HG03521 (cell line): Measurements from ENCODE around the gene PTPRO.

Experiments used
- ATAC-seq: cut with Tn5 transposase; IDR thresholded peaks from one replicate; pipeline ENCODE4 v1.9.1; 2021; ENCODE audit warnings: mild to moderate bottlenecking, moderate library complexity; ENCODE audit not compliant: unreplicated experiment

PTPRO gene

DNA sequence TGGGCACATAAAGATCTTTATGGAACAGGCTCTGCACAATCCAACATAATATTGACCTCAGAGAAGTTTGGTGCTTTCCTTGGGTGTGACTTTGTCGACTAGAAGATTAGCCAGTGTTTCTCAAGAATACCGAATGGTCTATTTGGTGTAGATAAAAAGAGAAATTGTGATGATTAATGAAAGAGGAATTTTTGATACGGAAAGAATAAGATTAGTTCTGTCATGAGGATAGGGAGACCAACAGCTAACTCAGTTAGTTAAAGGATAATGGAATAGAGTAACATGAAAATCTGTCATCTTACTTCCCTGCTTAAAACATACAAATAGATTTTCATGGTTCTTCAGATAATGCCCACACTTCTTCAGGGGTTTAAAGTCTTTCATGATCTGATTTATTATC lies 24.2 kb downstream of the PTPRO start:
- no peak for ATAC-seq

DNA sequence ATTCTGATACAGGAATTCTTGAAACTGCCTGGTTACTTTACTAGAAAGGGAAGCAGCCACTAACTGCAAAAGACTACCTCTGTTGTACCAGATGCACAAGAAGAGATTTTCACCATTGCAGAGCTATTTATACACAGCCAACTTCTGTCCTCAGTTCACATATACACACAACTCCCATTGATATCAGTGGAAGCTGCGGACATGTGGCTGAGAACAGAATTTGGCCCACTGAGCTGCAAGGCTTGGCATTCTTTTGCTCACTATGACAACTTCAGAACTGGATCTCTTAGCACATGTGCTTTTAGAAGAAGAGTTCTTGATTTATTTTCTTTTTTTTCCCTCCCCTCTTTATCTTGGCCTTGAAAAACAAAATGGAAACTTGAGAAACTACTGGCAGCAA lies 28.3 kb downstream of the PTPRO start:
- ATAC-seq = no peak

DNA sequence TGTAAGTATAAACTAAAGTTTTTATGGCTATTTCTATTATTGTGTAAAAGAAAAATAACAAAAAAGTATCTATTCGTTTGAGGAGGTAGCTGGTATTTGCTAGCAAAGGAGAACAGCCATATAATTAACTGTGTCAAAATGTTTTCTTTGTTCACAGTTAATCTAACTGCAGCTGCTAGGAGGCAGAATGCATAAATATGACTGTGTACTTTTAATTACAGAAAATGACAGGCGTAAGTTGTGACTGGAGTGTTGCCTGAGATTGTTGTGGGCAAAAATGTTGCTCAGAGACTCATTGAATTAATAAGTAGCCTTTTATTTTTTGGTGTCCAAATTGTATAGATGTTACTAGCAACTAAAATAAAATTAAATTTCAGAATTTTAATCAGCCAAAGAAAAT lies 33.5 kb downstream of the PTPRO start:
- no peak for ATAC-seq

DNA sequence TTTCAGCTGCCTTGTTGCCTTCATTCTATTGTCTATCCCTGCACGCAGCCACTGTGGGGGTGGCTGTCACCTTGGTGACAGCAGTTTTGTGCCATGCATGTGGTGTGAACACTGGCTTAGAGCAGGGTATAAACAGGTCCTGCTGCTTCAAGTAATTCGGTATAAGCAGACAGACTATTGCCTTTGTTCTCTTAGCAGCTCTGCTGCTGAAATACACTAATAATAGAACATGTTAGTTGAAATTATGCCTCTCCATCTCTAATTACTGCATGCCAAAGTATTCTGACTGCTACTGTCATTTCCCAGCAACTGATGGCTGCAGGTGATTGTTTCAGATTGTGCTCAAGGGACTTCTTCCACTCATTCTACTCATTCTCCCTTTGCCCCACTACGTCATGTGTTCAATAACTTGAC lies 34.6 kb downstream of the PTPRO start:
- no peak for ATAC-seq

DNA sequence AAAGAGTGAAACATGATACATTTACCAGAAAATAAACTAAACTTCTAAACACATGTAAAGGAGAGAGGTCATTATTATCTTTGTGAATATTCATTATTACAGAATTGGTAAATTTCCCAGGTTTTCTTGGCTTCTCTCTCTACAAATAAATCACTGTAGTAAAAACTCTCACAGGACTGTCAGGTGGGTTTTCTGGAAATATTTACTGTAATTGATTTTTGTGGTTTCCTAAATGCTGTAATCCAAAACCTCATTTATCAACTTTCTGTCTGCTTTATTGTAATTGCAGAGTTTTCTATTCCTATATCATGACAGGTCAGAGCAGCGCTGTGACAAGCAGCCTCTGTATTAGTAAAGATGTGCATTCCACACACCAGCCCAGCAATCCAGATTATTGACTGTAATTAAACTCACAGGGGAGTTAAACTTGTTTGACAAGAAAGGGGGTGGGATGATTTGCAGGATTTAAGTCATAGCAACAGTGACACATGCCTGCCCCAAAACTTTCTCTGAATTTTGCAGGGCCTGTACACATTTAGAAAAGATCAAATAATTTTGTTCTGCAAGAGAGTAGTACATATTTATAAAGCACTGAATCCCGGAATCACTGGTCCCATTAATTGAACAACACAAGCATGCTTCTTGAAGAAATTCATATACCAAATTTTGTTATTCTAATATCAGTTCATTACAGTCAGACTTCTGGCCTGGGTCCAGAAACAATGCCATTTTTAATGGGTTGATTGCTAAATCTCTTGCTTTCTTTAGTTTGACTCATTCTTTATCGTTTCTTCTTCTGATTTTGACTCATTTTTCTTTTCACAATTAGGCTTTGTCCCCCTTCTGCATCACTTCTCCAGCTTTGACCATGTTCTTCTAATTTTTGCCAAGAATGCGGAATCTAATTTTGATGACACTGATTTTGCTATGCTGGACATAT lies 42.2 kb downstream of the PTPRO start:
- no peak for ATAC-seq

DNA sequence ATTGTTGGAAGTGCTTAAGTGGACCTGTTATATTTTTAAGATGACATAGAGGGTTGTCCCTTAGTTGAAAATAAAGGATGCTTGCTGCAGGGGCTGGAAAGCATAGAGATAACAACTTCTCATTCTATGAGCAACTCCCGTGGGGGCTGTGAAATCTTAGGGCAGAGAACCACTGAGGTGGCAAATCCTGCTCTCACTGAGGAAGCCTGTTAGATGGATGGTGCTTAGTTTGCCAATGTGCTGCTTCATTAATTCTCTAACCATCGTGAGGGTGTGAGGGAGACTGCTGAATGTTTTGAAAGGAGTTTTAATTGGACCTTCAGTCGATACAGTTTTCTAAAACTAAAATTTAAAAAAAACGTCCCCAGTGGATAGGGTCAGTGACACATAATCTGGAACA lies 46.5 kb downstream of the PTPRO start:
- no peak for ATAC-seq

DNA sequence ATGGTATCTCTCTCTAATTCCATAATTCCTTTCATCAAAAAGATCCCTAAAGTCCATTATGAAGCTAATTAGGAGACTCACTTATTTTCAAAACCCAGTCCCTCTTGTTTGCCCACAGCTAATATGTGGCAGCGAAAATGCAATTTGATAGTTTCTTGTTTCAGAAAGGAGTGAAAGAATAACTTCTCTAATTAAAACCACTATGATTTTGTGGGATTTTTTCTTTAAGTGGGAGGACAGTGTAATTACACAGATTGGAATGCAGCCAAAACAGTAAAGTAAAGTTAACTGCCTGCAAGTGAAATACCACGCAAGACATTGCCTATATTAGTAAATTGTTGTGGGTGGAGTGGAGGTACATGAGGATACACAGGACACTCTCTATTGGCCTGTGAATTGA lies 50.0 kb downstream of the PTPRO start:
- no peak for ATAC-seq

DNA sequence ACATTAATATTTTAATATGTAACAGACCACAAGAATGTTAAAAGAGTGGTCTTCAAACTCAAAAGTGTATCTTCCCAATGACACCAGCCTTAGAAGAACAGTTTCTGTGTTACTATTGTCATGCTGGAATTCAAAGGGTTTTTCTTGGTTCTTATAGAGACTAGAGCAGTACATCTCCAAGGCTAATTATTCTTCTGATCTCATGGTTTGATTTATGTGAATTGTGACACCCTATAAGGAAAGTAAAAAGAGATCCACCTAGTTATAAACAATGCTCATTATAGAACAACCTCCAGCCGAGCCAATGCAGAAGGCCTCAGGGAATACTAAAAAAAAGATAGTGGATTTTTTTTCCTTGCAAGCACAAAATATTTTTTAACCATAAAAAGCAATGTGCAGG lies 65.5 kb downstream of the PTPRO start:
- no peak for ATAC-seq

DNA sequence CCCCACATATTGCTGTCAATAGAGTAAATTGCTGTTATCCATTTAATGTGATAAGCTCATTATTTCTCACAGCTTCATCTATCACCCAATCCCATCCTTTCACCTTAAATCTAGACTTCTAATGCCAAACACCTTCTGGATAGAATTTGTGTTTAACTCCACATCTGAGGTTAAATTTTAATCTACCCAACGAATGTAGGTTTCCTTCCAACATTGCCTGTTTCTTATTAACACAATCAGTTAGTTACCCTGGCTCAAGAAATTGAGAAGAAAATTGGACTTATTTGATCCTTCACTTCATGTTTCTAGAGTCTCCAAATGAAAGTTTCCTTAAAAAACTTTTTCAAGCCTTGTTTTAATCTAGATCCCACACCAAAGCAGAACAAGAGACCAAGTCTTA lies 67.3 kb downstream of the PTPRO start:
- ATAC-seq = no peak

DNA sequence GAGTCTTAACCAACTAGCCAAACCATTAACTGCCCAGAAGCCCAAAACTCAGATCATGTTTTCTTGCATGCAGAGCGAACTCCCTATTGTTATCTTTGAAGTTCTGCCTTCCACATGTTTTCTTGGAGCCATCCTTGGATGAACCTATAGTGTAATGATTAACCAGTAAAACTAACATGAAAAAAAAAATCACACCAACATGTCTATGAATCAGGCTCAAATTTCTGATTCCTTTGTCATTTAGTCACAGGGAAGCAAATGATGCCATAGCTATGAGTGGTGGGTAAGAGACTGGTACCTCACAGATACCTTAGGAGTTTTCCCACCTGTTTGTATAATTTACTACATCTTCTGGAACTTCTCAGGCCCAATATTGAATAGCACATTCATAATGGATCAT lies 70.7 kb downstream of the PTPRO start:
- no peak for ATAC-seq

DNA sequence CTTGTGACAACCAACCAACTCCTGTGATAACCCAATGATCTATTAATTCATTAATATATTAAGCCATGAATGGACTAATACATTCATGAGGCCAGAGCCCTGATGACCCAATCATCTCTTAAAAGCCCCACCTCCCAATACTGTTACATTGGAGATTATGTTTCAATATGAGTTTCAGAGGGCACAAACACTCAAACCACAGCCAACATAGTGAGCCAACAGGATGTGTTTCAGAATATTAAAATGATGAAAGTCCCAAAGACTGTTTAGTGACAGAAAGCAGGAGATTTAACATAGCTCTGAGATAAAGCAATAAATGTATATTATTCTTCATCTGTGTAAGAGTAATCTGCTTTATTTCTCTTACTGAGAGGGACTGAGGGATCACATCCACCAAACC lies 71.7 kb downstream of the PTPRO start:
- ATAC-seq = no peak

DNA sequence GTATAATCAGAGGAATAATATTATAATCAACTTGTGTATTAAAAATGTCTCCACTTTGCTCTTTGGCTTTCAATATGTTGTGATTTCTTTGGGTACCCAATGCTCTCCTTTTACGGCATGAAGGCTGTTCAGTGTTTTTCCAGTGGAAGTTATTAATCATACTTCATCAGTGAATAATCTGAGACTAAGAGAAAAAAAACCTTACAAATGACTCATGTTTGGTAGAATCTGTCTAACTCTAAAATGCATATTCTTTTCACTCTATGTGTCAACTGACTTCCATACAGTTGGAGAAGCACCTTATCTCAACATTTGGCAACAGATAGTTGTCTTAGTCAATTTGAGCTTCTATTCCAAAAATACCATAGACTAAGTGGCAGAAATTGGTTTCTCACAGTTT lies 82.2 kb downstream of the PTPRO start:
- ATAC-seq = no peak

DNA sequence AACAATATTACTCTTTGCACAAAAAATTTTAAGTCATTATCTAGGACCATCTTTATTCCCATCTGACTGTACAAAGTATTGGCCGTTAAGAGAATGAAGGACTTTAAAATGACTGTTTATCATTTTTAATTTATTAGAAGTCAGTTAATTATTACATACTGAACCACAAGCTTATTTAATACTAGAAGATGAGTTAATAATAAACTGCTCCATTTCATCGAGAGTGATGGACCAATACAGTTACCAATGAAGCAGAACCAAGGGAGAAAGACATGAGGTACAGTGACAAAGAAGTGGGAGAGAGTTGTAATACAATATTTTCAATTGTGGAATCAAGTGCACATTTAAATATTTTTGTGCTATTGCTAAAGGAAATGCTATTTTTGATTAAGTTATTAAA lies 83.3 kb downstream of the PTPRO start:
- no peak for ATAC-seq

DNA sequence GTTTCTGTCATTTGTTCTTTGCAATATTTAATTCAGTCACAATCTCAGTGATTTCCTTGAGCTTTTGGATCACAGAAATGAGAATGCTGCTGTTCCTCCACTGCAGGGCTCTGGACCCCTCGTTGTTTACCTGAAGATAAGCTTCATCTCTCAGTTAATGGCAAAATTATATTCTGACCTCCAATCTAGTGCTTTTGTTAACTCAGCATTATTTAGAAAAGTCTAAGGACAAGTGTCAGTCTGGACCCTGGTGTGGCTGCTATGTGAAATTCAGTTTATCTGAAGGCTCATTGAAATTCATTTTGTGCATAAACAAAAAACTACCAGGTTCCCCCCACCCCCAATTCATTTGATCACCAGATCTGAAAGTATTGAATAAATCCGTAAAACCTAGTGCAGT lies 84.7 kb downstream of the PTPRO start:
- no peak for ATAC-seq

DNA sequence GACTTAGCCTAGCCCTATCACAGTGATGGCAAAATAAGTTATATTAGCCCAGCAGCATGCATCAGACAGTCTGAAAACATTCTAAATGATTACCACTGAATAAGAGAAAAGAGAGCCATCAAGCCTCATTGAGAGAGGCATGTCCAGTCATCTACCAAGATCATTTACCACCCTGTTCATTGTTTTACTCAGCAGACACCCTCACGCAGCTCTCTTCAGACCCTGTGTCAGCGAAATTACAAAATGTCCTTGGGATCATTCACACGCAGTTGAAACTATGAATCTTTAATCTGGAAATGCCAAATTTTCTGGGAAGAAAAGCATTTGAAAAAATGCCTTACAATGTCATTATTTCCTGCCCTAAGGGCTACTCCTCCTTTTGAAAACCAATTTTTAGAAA lies 89.5 kb downstream of the PTPRO start:
- ATAC-seq = no peak

DNA sequence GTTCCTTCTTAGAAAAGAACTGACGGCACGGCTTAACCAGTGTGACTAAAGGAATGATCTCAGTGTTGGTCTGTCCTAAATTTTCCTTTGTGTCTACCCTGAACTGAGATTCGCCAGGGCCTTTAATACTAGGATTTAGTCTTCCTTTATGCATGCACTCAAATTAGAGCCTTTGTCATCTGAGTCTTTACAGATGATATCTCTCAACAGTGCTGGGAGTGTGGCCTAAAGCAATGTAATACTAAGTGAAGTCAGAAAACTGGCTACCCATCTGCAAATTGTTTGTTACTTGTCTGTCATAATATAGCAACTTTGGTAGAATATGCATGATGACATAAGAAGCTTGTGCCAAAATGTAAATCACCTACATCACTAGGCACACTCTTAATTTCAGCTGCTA lies 95.4 kb downstream of the PTPRO start:
- no peak for ATAC-seq

DNA sequence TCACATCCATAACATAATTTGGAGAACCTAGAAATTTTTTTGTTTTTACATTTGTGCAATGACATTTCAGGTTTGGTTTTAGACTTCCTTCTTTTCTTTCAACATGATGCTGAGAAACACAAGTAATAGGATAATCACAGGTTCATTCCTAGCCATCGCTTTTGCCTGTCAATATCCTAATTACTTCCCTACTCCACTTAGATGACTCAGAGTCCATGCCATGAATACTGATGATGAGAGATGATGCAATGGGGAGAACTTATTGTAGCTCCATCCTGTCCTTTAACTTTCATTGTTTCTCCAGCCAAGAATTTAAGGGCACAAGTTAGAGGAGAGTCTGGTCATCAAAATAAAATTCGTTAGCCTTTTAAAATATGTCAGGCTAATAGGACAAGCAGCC lies 101.3 kb downstream of the PTPRO start:
- ATAC-seq = no peak

DNA sequence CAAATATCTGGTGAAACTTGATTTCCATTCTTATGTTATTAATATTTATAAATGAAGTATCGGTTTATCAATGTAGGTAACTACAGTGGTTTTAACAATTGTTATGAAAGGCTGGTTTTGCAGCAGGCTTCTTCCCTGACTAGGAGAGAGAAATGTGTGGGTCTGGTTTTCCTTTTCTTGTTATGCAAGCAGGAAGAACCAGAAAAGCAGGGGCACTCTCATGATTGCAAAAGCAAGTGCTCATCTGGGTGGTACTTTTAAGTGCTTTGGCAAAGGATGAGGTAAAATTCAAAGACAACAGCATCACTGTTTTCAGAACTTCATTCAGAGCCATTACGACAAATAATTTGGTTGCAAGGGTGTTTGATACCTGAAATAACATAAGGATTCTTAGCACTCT lies 105.6 kb downstream of the PTPRO start:
- ATAC-seq = no peak

DNA sequence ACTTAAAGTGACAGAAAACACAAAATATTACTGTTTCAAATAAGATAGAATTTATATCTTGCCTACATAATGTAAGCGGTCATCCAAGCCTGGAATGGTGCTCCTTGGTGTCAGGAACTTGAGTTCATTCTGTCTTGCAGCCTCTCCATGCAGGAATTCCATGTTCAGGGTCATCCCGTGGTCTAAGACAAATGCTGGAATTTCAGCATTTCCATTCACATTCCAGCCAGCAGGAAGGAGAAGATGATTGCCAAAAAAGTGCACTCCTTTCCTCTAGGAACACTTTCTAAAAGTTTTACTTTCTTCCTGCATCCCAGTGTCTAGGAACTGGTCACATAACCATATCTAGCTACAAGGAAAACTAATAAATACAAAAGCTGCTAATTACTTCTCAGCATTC lies 106.3 kb downstream of the PTPRO start:
- ATAC-seq = no peak

DNA sequence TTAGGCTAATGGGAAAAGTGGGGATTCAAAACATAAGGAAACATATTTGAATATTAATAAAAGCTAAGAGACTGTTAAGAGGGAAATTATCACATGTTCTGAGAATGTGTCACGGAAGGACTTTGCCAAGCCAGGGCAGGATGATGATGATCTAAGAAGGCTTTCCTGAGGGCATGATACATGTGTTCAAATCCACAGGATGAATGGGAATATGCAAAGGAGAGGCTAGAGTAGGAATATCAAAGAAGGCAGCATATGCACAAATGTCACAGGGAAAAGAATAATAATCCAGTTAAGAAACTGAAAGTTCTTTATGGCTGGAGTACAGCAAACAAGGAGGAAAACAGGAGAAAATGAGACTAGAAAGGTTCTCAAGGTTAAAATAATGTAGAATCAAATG lies 107.0 kb downstream of the PTPRO start:
- ATAC-seq = no peak

DNA sequence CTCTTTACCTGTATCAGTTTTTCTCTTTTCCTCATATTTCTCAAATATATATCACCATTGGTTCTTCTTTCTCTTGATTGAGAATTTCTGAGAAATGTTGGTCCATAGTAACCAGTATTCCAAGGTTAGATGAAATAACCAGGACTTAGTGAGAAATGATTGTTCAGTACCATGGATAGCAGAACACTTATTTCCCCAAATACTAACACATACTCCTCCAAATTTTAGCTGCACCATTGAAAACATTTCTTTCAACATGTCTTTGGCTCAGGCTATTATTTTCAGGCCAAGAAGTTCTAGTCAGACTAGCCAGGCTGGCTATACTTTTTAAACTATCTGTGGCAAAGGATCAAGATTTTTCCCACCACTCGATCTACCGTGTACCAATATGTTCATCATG lies 113.3 kb downstream of the PTPRO start:
- no peak for ATAC-seq

DNA sequence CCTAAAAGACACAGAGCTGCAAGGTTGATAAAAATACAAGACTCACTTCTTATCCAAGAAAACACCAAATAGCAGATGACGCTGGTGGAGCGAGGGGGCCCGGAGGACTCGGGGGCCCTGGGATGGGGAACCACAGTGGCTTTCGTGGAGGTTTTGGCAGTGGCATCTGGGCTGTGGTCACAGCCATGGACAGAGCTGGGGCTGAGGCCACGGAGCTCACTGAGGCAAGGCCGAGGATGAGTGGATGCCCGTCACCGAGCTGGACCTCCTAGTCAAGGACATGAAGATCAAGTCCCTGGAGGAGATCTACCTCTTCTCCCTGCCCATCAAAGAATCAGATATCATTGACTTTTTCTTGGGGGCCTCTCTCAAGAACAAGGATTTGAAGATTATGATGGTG lies 117.2 kb downstream of the PTPRO start:
- ATAC-seq = no peak

DNA sequence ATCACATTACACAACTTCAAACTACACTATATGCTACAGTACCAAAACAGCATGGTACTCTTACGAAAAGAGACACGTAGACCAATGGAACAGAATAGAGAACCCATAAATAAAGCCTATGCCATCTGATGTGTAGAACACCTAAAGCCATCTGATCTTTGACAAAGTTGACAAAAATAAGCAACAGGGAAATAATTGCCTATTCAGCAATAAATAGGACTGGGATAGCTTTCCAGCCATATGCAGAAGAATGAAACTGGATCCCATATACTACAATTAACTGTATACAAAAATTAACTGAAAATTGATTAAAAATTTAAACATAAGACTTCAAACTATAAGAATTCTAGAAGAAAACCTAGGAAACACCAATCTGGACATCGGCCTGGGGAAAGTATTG lies 120.7 kb downstream of the PTPRO start:
- ATAC-seq = no peak
